HG02885 (cell line): ENCODE measurements around the gene OR8K1.

Experiments
- ATAC-seq: cut with Tn5 transposase; IDR thresholded peaks from one replicate; pipeline ENCODE4 v1.9.1; 2021; ENCODE audit warnings: mild to moderate bottlenecking; ENCODE audit not compliant: unreplicated experiment, poor library complexity

OR8K1 gene

DNA sequence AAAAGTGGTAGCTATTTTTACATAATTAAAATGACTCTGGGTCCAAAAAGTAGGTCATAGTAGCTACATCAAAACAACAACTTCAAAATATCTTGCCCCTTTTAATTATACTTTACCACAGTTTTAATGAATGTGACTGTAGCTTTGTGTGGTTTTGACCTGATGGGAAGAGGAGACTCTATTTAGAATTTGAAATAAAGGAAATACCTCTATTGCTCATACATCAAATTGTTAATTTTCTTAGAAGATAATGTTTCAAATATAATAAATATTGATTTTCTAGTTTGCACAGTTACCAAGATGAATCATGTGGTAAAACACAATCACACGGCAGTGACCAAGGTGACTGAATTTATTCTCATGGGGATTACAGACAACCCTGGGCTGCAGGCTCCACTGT lies at the start of gene OR8K1:
Gene OR8K1 (plus strand): TSS at position 301 of the 400 bp plus-strand sequence. CDS start 0 bp downstream, at position 301.
- ATAC-seq, result no peak

DNA sequence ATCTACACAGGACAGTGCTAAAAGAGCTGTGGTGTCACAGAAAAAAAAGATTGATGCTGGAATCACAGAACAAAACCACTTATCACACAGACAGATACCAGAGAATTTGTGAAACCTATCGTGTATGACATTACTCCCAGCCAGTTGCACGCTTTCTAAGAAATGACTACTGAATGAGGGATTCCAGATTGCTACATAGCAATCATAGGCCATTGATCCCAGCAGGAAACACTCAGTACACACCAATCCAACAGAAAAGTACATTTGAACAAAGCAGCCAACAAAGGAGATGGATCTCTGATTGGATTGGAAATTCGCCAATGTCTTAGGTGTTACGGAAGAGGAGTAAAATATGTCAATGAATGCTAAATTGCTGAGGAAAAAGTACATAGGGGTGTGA lies 48.9 kb upstream of the OR8K1 start:
- no peak for ATAC-seq

DNA sequence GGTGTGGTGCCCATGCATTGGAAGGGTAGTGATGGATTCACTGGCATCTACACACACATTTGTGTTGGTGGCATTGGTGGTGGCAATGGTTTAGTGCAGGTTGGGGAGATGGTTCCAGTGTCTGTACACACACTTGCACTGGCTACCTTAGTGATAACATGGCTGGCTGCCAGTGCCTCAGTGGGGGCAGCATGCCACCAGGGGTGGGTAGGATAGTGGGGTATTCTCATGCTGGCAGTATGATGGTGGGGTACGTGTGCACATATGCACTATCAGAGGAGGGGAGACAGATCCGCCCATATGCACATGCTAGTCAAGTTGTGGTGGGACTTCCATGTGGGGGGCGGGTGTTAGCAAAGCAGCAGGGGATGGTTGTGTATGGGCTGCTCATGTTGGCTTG lies 38.0 kb upstream of the OR8K1 start:
- ATAC-seq, result no peak

DNA sequence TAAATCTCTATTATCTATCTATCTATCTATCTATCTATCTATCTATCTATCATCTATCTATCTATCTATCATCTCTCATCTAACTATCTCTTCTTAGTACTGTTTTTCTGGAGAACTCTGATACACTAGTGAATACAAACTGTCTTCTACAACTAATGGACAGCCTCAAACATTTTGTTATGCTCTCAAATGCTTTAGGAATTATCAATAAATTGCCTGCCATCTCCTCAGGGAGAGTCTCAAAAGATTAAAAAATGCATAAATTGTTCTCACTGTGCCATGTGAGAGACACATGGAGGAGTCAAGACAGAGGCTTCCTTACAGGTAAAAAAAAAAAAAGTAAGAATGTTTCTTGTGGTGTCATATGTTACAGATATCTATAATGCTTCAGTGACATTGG lies 31.0 kb upstream of the OR8K1 start, which contains the start of gene OR8K3:
Gene OR8K3 (plus strand): TSS at position 301 of the 400 bp plus-strand sequence. CDS start 3,163 bp downstream, outside the sequence.
- no peak for ATAC-seq

DNA sequence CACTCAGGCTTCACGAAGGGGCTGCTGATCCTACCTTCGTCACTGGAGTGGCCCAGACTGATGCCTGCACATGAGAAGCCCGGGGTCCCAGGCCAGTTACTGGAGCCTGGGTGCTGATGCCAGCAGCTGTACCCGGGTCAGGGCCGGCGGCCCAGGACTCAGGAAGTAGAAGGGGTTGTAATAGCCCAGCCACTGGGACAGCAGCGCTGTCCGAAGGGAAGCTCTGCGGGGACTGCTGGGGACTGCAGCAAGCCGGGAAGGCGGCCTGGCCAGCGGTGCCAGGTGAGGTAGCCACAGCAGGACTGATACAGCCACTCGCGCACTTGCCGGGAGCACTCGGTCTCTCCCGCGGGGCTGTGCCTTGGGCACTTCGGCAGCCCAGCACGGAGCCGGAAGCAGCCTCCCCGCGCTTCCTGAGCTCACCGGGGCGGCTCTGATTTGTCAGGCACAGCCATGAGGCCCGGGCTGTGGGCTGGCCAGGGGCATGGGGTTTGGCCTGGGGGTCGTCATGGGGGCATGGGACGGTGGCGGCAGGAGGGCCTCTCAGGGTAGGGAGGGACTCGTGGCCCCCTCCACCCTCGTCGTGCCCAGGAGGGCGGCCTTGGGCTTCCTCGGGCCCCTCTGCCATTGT lies 13.9 kb upstream of the OR8K1 start:
- ATAC-seq, result no peak

DNA sequence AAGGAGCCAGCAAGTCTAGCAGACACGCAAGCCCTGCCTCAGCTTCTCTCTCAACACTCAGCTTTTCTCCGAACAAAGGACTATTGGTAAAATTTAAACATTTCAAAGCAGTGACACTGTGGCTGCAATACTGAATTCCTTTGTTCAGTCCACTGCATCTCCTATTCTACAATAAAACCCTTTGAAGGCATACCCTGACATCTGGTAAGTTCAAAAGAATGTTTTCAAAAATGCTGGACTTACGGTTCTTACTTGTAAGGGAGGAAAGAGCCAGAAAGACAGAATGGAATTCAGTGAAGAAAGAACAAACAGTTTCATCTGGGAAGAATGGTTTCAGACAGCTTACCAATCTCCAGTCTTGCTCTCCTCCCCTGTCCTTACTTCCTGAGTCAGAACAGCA lies 12.7 kb upstream of the OR8K1 start:
- no peak for ATAC-seq

DNA sequence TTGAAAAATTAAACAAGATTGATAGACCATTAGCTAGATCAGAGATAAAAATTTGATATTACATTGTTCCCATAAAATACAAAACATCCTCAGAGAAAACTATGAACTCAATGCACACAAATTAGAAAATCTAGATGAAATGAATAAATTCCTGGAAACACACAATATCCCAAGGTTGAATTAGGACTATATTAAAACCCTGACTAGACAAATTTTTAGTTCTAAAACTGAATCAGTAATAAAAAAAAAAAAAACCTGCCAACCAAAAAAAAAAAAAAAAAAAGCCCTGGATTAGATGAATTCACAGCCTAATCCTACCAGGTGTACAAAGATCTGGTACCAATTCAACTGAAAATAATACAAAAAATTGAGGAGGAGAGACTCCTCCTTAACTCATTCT lies 5.5 kb upstream of the OR8K1 start:
- ATAC-seq, result no peak

DNA sequence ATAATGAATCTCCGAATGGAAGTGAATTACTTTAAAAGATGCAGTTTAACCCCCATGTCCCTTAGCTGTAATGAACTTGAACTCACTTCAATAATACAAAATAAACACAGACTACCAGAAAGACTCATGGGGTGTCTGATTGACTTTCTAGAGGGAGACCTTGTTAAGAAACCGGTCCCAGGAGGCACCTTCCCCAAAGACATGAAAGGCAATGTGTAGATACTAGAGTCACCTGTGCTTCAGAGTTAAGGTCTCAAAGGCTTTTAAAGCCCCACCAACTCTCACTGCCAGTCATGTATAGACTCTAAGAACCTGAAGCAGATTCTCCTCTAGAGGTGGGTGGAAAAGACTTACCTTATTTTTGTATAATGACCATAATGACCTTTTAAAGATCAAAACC lies 8.2 kb downstream of the OR8K1 start, which contains the start of gene OR8J1:
Gene OR8J1 (plus strand): TSS at position 301 of the 400 bp plus-strand sequence. CDS start 5,956 bp downstream, outside the sequence.
- no peak for ATAC-seq

DNA sequence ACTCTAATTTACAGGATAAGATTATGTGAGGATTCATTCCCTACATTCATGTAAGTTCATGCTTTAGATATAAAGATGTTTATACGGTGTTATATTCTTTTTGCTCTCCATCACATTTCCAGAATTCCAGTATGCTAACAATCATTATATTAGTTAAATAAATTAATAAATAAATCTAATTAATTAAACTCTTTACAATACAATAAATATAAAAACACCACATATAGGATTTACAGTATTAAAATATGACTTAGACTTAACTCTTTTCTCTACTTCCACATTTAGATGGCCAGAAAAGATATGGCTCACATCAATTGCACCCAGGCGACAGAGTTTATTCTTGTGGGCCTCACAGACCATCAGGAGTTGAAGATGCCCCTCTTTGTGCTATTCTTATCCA lies 29.5 kb downstream of the OR8K1 start, which contains the start of gene OR8U1:
Gene OR8U1 (plus strand): TSS at position 301 of the 400 bp plus-strand sequence. CDS start 0 bp downstream, at position 301.
- no peak for ATAC-seq

DNA sequence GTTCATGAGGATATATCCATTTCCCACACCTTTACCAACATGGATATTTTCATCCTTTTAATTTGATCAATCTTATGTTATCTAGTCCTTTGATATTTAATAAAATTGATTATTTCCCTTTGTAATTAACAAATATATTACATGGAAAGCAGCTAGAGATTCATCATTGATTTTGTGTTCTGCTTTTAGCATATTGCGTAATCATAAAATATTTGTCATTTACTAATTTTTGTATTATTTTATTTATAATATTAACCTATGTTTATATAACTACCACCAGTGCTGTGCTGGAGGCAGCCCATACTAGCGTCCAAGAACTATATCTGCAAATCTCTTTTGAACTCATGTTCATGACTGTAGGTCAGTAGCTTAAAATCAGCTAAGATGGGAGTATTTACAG lies 34.3 kb downstream of the OR8K1 start:
- ATAC-seq, result no peak

DNA sequence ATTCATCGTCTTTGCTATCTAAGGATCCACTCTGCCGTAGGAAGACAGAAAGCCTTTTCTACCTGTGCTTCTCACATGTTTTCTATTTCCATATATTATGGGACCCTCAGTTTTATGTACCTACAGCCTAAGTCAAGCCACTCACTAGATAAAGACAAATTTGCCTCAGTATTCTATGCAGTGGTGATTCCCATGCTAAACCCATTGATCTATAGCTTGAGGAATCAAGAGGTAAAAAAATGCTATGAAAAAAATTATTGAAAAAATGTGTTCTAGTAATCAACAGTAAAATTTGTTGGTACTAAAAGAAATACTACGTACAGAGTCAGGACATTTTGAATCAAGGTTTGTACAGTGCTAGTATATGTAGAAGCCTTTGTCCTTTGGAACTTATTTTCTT lies 48.5 kb downstream of the OR8K1 start:
- no peak for ATAC-seq

DNA sequence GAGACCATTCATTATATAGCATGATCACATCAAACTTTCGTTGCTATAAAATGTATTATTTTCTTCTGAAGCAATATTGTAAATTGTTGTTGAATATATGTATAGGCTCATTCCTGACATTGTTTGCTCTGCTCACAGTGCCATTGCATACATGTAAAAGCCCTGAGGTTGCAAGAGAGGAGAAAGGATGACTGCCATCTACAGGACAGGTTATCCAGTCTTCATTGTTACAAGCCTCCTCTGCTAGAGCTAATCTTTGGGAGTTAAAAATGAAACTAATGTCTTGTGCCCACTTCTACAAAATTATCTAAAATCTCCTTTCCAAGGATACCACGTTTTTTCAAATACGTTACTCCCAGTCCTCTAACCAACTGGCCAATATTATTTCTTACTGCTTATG lies 50.2 kb downstream of the OR8K1 start:
- ATAC-seq, result no peak
